ENCODE results near the gene SF3B2. TPM values are rescaled to one million over a fixed set of nuclear protein-coding genes. Genes with fewer than 3 reads are reported as not detected.
A peak's percentile ranks its signal among the peaks of the same experiment; 100 is the strongest.

SF3B2 gene
- total RNA-seq, 1 experiment from 2014 or later, result 89.0 TPM

DNA sequence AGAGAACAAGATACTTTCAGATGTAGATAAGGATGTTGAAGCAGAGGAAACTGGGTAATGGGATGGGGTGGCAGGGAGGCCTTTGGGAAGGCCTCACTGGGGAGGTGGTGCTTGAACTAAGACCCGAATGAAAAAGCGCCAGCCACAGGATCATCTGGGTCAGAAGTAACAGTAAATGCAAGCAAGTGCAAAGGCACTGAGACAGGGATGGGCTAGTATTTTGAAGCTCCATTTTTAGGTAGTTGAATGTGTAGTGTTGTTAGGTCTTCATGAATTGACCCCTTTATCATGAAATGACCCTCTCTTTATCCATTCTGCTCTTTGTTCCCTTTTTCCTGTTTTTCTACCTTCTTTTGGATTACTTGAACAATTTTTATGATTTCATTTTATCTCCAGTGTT, 11.7 kb downstream of the SF3B2 start:
- no peak overlapping the region for H2AFZ ChIP-seq (ENCODE audit: low read length)
- H3K79me2 ChIP-seq (ENCODE audit: low read length), result peaks cover 26% of the 10 kb centered on the region
- no peaks in the 10 kb centered on the region for H3K9me2 ChIP-seq (replicated peaks; ENCODE audit: insufficient read depth, low read length)
- no peak for DNase-seq
- no peak overlapping the region for H3K4me3 ChIP-seq (ENCODE audit: low read length)
- H3K27me3 ChIP-seq (ENCODE audit: low read length), result no peaks in the 10 kb centered on the region
- peaks cover 74% of the 10 kb centered on the region for H3K36me3 ChIP-seq (ENCODE audit: insufficient read depth, low read length)
- no peaks in the 10 kb centered on the region for H4K20me1 ChIP-seq (ENCODE audit: insufficient read depth, low read depth, low read length)
- H3K27ac ChIP-seq (ENCODE audit: low read length), result no peak overlapping the region
- H3K9ac ChIP-seq (ENCODE audit: low read length), result no peak overlapping the region
- no peak overlapping the region for H3K4me2 ChIP-seq (ENCODE audit: low read depth, low read length, poor library complexity, severe bottlenecking)
- no peaks in the 10 kb centered on the region for H3K9me3 ChIP-seq (ENCODE audit: low read length)
- peaks cover 19% of the 10 kb centered on the region for H3K4me1 ChIP-seq (ENCODE audit: low read length)

DNA sequence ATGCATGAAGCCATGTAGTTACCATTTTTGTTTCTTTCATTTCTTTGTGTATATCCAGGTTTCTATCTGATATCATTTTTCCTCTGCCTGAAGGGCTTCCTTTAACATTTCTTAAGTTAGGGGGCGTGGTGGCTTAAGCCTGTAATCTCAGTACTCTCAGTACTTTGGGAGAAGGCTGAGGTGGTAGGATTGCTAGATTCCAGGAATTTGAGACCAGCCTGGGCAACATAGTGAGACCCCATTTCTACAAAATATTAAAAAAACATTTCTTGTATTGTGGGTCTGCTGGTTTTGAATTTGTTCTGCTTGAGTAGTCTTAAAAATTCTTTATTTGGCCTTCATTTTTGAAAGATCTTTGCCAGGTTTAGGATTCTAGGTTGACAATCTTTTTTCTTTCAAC, 12.4 kb downstream of the SF3B2 start:
- DNase-seq, result no peak
- Histone ChIP-seq H3K27me3 (ENCODE audit: low read length) (no peaks in the 10 kb centered on the region), H3K36me3 (ENCODE audit: insufficient read depth, low read length) (peaks cover 68% of the 10 kb centered on the region), H3K9me2 (replicated peaks; ENCODE audit: insufficient read depth, low read length) (no peaks in the 10 kb centered on the region), H2AFZ (ENCODE audit: low read length) (no peak overlapping the region), H3K79me2 (ENCODE audit: low read length) (peaks cover 28% of the 10 kb centered on the region), H3K27ac (ENCODE audit: low read length) (no peak overlapping the region), H3K4me2 (ENCODE audit: low read depth, low read length, poor library complexity, severe bottlenecking) (no peak overlapping the region), H3K9me3 (ENCODE audit: low read length) (no peaks in the 10 kb centered on the region), H3K4me1 (ENCODE audit: low read length) (peaks cover 26% of the 10 kb centered on the region), H4K20me1 (ENCODE audit: insufficient read depth, low read depth, low read length) (no peaks in the 10 kb centered on the region), H3K4me3 (ENCODE audit: low read length) (no peak overlapping the region), H3K9ac (ENCODE audit: low read length) (no peak overlapping the region)

DNA sequence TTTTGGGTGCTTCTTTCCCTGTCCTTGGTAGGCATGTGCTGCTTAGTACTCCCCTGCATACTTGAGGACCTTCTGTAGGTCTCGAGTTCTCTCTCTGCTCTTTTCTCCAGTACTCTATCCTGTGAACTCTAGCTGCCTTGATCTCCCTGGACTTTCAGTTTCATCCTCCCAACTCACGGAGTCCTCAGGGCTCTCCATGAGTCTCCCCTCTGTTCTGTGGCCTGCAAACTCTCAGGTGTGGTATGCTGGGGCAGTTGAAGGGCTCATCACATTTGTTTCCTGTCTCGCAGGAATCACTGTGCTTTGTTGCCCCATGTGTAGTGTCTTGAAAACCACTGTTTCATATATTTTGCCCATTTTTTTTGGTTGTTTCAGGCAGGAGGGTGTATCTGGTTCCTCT, 14.6 kb downstream of the SF3B2 start:
- Histone ChIP-seq H3K36me3 (ENCODE audit: insufficient read depth, low read length) (peaks cover 48% of the 10 kb centered on the region), H3K9me3 (ENCODE audit: low read length) (no peaks in the 10 kb centered on the region), H3K4me3 (ENCODE audit: low read length) (no peak overlapping the region), H3K4me1 (ENCODE audit: low read length) (peaks cover 36% of the 10 kb centered on the region), H3K27me3 (ENCODE audit: low read length) (no peaks in the 10 kb centered on the region), H2AFZ (ENCODE audit: low read length) (no peak overlapping the region), H4K20me1 (ENCODE audit: insufficient read depth, low read depth, low read length) (no peaks in the 10 kb centered on the region), H3K9ac (ENCODE audit: low read length) (peak overlapping the region; percentile 6; the same call in 1 of the 2 replicates), H3K27ac (ENCODE audit: low read length) (no peak overlapping the region), H3K79me2 (ENCODE audit: low read length) (peaks cover 46% of the 10 kb centered on the region), H3K9me2 (replicated peaks; ENCODE audit: insufficient read depth, low read length) (no peaks in the 10 kb centered on the region), H3K4me2 (ENCODE audit: low read depth, low read length, poor library complexity, severe bottlenecking) (no peak overlapping the region)
- DNase-seq, result no peak

DNA sequence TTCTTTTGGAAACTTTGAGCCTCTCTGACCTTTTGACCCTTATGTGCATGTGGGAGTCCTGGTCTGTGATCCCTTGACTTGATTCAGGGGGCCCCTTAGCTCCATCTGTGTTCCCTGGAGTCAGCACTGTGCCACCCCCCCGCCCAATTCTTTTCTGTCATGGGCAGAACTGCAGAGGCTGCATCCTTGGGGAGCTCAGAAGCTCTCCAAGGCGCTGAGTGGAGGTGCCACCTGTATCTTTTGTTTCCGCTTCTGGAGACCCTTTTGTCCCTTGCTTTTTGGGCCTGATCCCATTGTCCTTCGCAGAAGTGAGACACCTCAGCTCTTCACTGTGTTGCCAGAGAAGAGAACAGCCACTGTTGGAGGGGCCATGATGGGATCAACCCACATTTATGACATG, 15.5 kb downstream of the SF3B2 start:
- no peaks in the 10 kb centered on the region for H3K9me3 ChIP-seq (ENCODE audit: low read length)
- H3K4me3 ChIP-seq (ENCODE audit: low read length), result no peak overlapping the region
- peaks cover 53% of the 10 kb centered on the region for H3K79me2 ChIP-seq (ENCODE audit: low read length)
- H3K27ac ChIP-seq (ENCODE audit: low read length), result no peak overlapping the region
- no peak overlapping the region for H3K9ac ChIP-seq (ENCODE audit: low read length)
- peaks cover 45% of the 10 kb centered on the region for H3K4me1 ChIP-seq (ENCODE audit: low read length)
- H3K9me2 ChIP-seq (replicated peaks; ENCODE audit: insufficient read depth, low read length), result no peaks in the 10 kb centered on the region
- H3K36me3 ChIP-seq (ENCODE audit: insufficient read depth, low read length), result peaks cover 46% of the 10 kb centered on the region
- DNase-seq, result no peak
- no peak overlapping the region for H2AFZ ChIP-seq (ENCODE audit: low read length)
- no peak overlapping the region for H3K4me2 ChIP-seq (ENCODE audit: low read depth, low read length, poor library complexity, severe bottlenecking)
- no peaks in the 10 kb centered on the region for H4K20me1 ChIP-seq (ENCODE audit: insufficient read depth, low read depth, low read length)
- no peaks in the 10 kb centered on the region for H3K27me3 ChIP-seq (ENCODE audit: low read length)

DNA sequence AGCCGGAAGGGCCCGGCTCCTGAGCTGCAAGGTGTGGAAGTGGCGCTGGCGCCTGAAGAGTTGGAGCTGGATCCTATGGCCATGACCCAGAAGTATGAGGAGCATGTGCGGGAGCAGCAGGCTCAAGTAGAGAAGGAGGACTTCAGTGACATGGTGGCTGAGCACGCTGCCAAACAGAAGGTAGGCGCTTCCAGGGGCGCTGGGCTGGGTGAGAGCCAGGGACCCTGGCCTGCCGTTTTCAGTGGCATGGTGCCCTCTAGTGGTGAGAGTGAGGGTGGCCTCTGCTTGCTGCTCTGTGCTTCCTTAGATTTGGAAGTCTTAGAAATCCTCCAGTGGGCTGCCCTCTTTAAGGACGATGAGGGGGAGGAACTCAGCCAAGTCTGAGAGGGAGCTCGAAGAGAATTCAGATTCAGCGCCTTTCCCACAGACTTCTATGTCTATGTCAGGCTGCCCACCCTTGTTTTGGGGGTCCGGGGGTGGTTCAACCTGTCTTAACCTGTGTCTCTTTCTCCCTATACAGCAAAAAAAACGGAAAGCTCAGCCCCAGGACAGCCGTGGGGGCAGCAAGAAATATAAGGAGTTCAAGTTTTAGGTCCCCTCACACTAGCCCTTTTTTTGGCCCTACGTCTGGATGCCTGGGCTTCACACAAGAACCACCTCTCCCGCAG, 16.1 kb downstream of the SF3B2 start:
- Histone ChIP-seq H4K20me1 (ENCODE audit: insufficient read depth, low read depth, low read length) (no peaks in the 10 kb centered on the region), H3K27me3 (ENCODE audit: low read length) (no peaks in the 10 kb centered on the region), H3K4me3 (ENCODE audit: low read length) (peak overlapping the region; percentile 75), H3K9me2 (replicated peaks; ENCODE audit: insufficient read depth, low read length) (no peaks in the 10 kb centered on the region), H3K27ac (ENCODE audit: low read length) (peak overlapping the region; percentile 89), H3K9me3 (ENCODE audit: low read length) (no peaks in the 10 kb centered on the region), H3K4me1 (ENCODE audit: low read length) (peaks cover 52% of the 10 kb centered on the region), H2AFZ (ENCODE audit: low read length) (no peak overlapping the region), H3K79me2 (ENCODE audit: low read length) (peaks cover 53% of the 10 kb centered on the region), H3K4me2 (ENCODE audit: low read depth, low read length, poor library complexity, severe bottlenecking) (peak overlapping the region; percentile 82), H3K9ac (ENCODE audit: low read length) (peak overlapping the region; percentile 75), H3K36me3 (ENCODE audit: insufficient read depth, low read length) (peaks cover 45% of the 10 kb centered on the region)
- peak; percentile 89 for DNase-seq

DNA sequence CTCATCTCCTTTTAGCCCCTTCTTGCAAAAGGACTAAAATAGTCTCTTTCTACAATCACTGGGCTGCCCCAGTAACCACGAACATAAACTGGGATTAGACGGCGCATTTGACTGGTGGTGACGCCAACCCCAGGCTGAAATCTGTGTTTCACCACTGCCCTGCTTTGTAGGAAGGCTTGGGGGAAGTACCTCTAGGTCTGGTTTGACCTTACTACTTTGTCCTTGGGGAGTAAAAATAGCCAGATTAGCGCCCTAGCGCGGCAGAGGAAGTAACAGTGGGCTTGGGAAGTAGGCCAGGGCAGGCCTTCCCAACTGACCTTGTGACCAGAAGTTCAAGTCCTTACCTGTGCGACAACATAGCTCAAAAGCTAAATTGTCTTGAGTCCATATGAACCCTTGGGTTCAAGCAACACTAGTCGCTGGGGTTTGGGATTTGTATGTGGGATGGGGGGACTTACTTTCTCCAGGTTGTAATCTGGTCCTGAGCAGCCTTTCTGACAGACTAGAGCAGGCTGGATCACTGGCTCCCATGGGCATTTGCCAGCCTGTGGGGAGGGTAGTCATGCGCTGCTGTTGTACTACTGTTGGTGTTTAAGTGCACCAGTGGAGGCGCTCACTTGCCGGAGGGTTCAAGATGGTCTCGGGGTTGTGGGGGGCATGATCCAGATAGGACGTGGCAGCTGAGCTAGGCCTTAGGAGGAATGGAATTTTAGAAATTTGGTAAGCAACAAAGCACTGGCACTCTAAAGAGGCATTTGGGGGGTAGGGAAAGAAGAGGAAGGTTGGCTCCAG, 17.0 kb downstream of the SF3B2 start:
- Histone ChIP-seq H3K27me3 (ENCODE audit: low read length) (no peaks in the 10 kb centered on the region), H3K79me2 (ENCODE audit: low read length) (peaks cover 53% of the 10 kb centered on the region), H3K4me2 (ENCODE audit: low read depth, low read length, poor library complexity, severe bottlenecking) (peak overlapping the region; percentile 82), H3K9me3 (ENCODE audit: low read length) (no peaks in the 10 kb centered on the region), H3K4me1 (ENCODE audit: low read length) (peaks cover 56% of the 10 kb centered on the region), H3K9me2 (replicated peaks; ENCODE audit: insufficient read depth, low read length) (no peaks in the 10 kb centered on the region), H3K27ac (ENCODE audit: low read length) (peak overlapping the region; percentile 89), H2AFZ (ENCODE audit: low read length) (no peak overlapping the region), H3K4me3 (ENCODE audit: low read length) (peak overlapping the region; percentile 75), H4K20me1 (ENCODE audit: insufficient read depth, low read depth, low read length) (no peaks in the 10 kb centered on the region), H3K9ac (ENCODE audit: low read length) (peak overlapping the region; percentile 75), H3K36me3 (ENCODE audit: insufficient read depth, low read length) (peaks cover 43% of the 10 kb centered on the region)
- DNase-seq, result peak; percentile 89

DNA sequence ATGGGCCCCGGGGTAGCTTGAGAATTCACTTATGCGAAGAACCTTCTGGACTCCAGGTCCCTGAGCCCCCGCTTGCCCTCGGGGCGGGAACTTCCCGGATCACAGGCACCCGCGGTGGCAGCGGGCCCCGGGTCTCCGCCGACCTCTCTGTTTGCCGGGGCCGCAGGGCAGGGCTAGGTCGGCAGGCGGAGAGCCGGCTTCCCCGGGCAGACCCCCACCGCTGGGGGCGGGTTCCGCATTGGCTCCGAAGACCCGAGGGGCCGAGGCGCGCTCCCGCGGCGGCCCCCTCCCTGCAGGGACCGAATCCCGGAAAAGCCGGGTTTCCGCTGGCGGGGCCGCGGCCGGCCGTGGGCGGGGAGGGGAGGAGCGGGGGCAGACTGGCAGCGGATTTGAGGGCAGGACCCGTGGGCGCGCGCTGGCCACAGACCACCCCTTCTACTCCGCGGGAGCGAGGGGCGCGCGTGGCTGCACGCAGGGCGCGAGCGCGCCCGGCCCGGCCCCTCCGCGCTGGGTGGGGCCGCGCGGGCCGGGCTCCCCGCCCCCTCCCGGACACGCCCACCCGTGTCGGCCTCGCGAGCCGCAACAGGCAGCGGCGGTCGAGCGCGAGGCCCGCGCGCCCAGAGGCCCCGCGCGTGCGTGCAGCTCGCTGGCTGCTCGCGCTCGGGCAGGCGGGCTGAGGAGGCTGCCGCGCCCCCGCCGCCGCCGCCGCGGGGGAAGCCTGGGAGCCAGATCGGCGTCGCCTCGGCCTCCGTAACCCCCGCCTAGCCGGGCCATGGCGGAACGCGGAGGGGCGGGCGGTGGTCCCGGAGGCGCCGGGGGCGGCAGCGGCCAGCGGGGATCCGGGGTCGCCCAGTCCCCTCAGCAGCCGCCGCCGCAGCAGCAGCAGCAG, 17.8 kb downstream of the SF3B2 start, which contains the start of gene PACS1:
TSS of gene PACS1 (plus strand) at position 558 of the 889 bp plus-strand sequence. CDS start at position 773, 215 bp downstream.
- Histone ChIP-seq H4K20me1 (ENCODE audit: insufficient read depth, low read depth, low read length) (no peaks in the 10 kb centered on the region), H3K4me3 (ENCODE audit: low read length) (peak within 1 kb of the TSS; percentile 82), H3K4me1 (ENCODE audit: low read length) (peaks cover 60% of the 10 kb centered on the region), H2AFZ (ENCODE audit: low read length) (no peak within 1 kb of the TSS), H3K79me2 (ENCODE audit: low read length) (peaks cover 53% of the 10 kb centered on the region), H3K9me2 (replicated peaks; ENCODE audit: insufficient read depth, low read length) (no peaks in the 10 kb centered on the region), H3K27ac (ENCODE audit: low read length) (peak within 1 kb of the TSS; percentile 89), H3K27me3 (ENCODE audit: low read length) (no peaks in the 10 kb centered on the region), H3K36me3 (ENCODE audit: insufficient read depth, low read length) (peaks cover 40% of the 10 kb centered on the region), H3K9ac (ENCODE audit: low read length) (peak within 1 kb of the TSS; percentile 87), H3K9me3 (ENCODE audit: low read length) (no peaks in the 10 kb centered on the region), H3K4me2 (ENCODE audit: low read depth, low read length, poor library complexity, severe bottlenecking) (peak within 1 kb of the TSS; percentile 99)
- DNase-seq, result peak; percentile 91

Measured in Karpas-422 (cell line).